SU-DHL-6 (cell line): Measurements from ENCODE around the gene WWC1.

Source experiments
- H2AFZ ChIP-seq: fragments of 200-600 bp; sonication (generic); 2 replicates; pipeline ENCODE4 v1.6.1; 2014; ENCODE audit warnings: low read depth, mild to moderate bottlenecking, moderate library complexity, mixed read lengths, antibody characterized with exemption, low read length; ENCODE audit not compliant: severe bottlenecking
- H3F3A ChIP-seq: fragments of 200-600 bp; shearing (Covaris generic); 2 replicates; pipeline ENCODE4 v1.6.0; 2016; ENCODE audit warnings: antibody characterized with exemption, mild to moderate bottlenecking; ENCODE audit not compliant: insufficient read depth
- H3K27ac ChIP-seq: fragments of 200-600 bp; sonication (generic); 2 replicates; pipeline ENCODE4 v1.5.1; 2016; ENCODE audit warnings: low read depth, mild to moderate bottlenecking, low read length, moderate library complexity, mixed read lengths
- H3K27me3 ChIP-seq: fragments of 200-600 bp; sonication (generic), shearing (Covaris generic); 2 replicates; pipeline ENCODE4 v1.6.0; 2014; ENCODE audit warnings: mild to moderate bottlenecking, low read length
- H3K36me3 ChIP-seq: fragments of 200-600 bp; sonication (generic); 2 replicates; pipeline ENCODE4 v1.6.1; 2014; ENCODE audit warnings: mild to moderate bottlenecking, low read length, mixed read lengths
- H3K4me2 ChIP-seq: fragments of 300-600, 200-600 bp; shearing (Covaris generic), sonication (generic); 2 replicates; pipeline ENCODE4 v1.6.0; 2014; ENCODE audit warnings: low read length, low read depth, mild to moderate bottlenecking; ENCODE audit not compliant: poor library complexity, severe bottlenecking
- H3K4me3 ChIP-seq: fragments of 200-600 bp; sonication (generic); 2 replicates; pipeline ENCODE4 v1.5.1; 2014; ENCODE audit warnings: antibody characterized with exemption, low read length, mild to moderate bottlenecking, mixed read lengths; ENCODE audit not compliant: insufficient read depth, poor library complexity, severe bottlenecking
- H3K79me2 ChIP-seq: fragments of 200-600 bp; sonication (generic); 2 replicates; pipeline ENCODE4 v1.6.1; 2014; ENCODE audit warnings: mild to moderate bottlenecking, low read length, moderate library complexity; ENCODE audit not compliant: insufficient read depth
- H3K9ac ChIP-seq: fragments of 200-600 bp; sonication (generic); 2 replicates; pipeline ENCODE4 v1.7.0; 2014; ENCODE audit warnings: mild to moderate bottlenecking, low read length
- H3K9me2 ChIP-seq: fragments of 200-600 bp; sonication (generic); replicated peaks from 2 replicates; pipeline ENCODE4 v1.6.1; 2014; ENCODE audit warnings: low read length; ENCODE audit not compliant: insufficient read depth
- H3K9me3 ChIP-seq: fragments of 200-600 bp; sonication (generic); 2 replicates; pipeline ENCODE4 v1.6.1; 2014; ENCODE audit warnings: low read length, mixed read lengths; ENCODE audit not compliant: insufficient read depth
- H4K20me1 ChIP-seq: fragments of 200-600 bp; sonication (generic); 2 replicates; pipeline ENCODE4 v1.6.1; 2014; ENCODE audit warnings: low read depth, mild to moderate bottlenecking, antibody characterized with exemption, low read length, moderate library complexity, mixed read lengths
- CTCF ChIP-seq: fragments of 200-600 bp; sonication (generic); IDR thresholded peaks from one replicate; pipeline ENCODE4 v1.5.1; 2017; ENCODE audit warnings: antibody characterized with exemption, mild to moderate bottlenecking, low read length, moderate library complexity; ENCODE audit not compliant: insufficient read depth, poor library complexity, severe bottlenecking
- EZH2phosphoT487 ChIP-seq: fragments of 200-600 bp; sonication (generic), shearing (Covaris generic); conservative IDR thresholded peaks from 2 replicates; pipeline ENCODE4 v1.6.1; 2018; ENCODE audit warnings: mild to moderate bottlenecking, antibody characterized with exemption, low read length, moderate library complexity, mixed read lengths

The WWC1 gene

GRCh38 chr5:168374532-168374931 is 83.1 kb downstream of the WWC1 start:
- TF ChIP-seq CTCF (no peak), EZH2phosphoT487 (no peak)
- Histone ChIP-seq H3K27me3 (no peaks in the 10 kb centered on the region), H3K79me2 (no peaks in the 10 kb centered on the region), H3K4me3 (no peak overlapping the region), H3K27ac (no peak overlapping the region), H3K36me3 (no peaks in the 10 kb centered on the region), H3K9ac (no peak overlapping the region), H4K20me1 (no peaks in the 10 kb centered on the region), H3K4me2 (no peak overlapping the region), H3K9me3 (no peaks in the 10 kb centered on the region), H3F3A (no peaks in the 10 kb centered on the region), H3K9me2 (no peaks in the 10 kb centered on the region), H2AFZ (no peak overlapping the region)

GRCh38 chr5:168375214-168375613 is 83.8 kb downstream of the WWC1 start:
- H3F3A ChIP-seq, result no peaks in the 10 kb centered on the region
- H3K9me3 ChIP-seq, result no peaks in the 10 kb centered on the region
- H3K9ac ChIP-seq, result no peak overlapping the region
- no peaks in the 10 kb centered on the region for H3K36me3 ChIP-seq
- H3K27ac ChIP-seq, result no peak overlapping the region
- no peaks in the 10 kb centered on the region for H3K9me2 ChIP-seq
- no peaks in the 10 kb centered on the region for H4K20me1 ChIP-seq
- no peak overlapping the region for H3K4me3 ChIP-seq
- H3K79me2 ChIP-seq, result no peaks in the 10 kb centered on the region
- H3K4me2 ChIP-seq, result no peak overlapping the region
- no peak overlapping the region for H2AFZ ChIP-seq
- no peaks in the 10 kb centered on the region for H3K27me3 ChIP-seq
- no peak for TF ChIP-seq EZH2phosphoT487
- TF ChIP-seq CTCF, result no peak

- Histone ChIP-seq H3K9ac (no peak overlapping the region), H3K9me3 (no peaks in the 10 kb centered on the region), H3K27ac (no peak overlapping the region), H3K27me3 (no peaks in the 10 kb centered on the region), H3K4me2 (no peak overlapping the region), H4K20me1 (no peaks in the 10 kb centered on the region), H3K36me3 (no peaks in the 10 kb centered on the region), H3K4me3 (no peak overlapping the region), H3K9me2 (no peaks in the 10 kb centered on the region), H2AFZ (no peak overlapping the region), H3K79me2 (no peaks in the 10 kb centered on the region), H3F3A (no peaks in the 10 kb centered on the region)
- TF ChIP-seq EZH2phosphoT487 (no peak), CTCF (no peak)
Observed at GRCh38 chr5:168377525-168377924, 86.1 kb downstream of the WWC1 start.
